Ovary (tissue), 3 donors: Measurements from ENCODE around the gene DAPK1.

Experiments
- CTCF ChIP-seq, 3 donors: fragments of 450-650 bp in 2 of 3; fragments of 200-600 bp in 1 of 3; IDR thresholded peaks; one replicate each; pipeline versions ENCODE4 v1.5.1 to v1.8.0; 2016 to 2022; ENCODE audit warnings: antibody characterized with exemption in 3 of 3, mild to moderate bottlenecking in 1 of 3
- POLR2A ChIP-seq: fragments of 450-650 bp; IDR thresholded peaks from one replicate; pipeline ENCODE4 v1.6.1; 2017; ENCODE audit warnings: antibody characterized with exemption, mild to moderate bottlenecking, moderate library complexity
- donor health status: DM: no; HTN: no; CAD: no.

- TF ChIP-seq CTCF (IDR thresholded peaks at IDR 0.05), result no peak
- TF ChIP-seq POLR2A, result no peak
Observed at GRCh38 chr9:87677776-87678587, 180.3 kb downstream of the DAPK1 start.
